ENCODE results near the gene SLC66A3.

The SLC66A3 gene

GRCh38 chr2:11155381-11156035, at the start of gene SLC66A3:
TSS of gene SLC66A3 (plus strand) at chr2:11155467. CDS start at chr2:11155547, 80 bp downstream.
- peak within 1 kb of the TSS; percentile 71 for H3K4me3 ChIP-seq (ENCODE audit: low read length)
- H3K9me3 ChIP-seq (ENCODE audit: control insufficient read depth, low read length): no peaks in the 10 kb centered on the region

DNA sequence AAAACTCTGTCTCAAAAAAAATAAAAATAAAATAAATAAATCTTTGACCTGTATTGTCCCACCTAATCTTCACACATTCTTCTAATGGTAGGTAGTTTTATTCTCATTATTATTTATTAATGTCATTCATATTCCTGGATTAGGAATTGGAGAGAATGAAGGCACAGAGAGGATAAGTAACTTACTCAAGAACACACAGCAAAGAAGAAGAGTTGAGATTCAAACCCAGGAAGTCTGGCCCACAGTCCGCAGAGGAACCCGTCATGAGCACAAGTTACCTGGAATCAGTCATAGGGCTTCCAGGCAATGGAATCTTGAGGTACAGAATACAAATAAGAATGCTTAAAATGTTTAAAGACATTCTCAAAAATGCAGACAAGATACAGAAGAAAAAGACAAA, 46.3 kb upstream of the SLC66A3 start:
- Histone ChIP-seq H3K9ac (ENCODE audit: low read length) (no peak overlapping the region), H3K27me3 (ENCODE audit: control insufficient read depth, insufficient read depth, low read length) (no peaks in the 10 kb centered on the region), H3K4me1 (ENCODE audit: control insufficient read depth, insufficient read depth, low read length) (no peaks in the 10 kb centered on the region), H3K36me3 (ENCODE audit: control insufficient read depth, insufficient read depth, low read length) (no peaks in the 10 kb centered on the region), H3K9me3 (ENCODE audit: control insufficient read depth, low read length) (no peaks in the 10 kb centered on the region), H3K4me3 (ENCODE audit: low read length) (no peak overlapping the region)

More at GRCh38 chr2:11155381-11156035, at the start of gene SLC66A3:
- Histone ChIP-seq H3K27me3 (ENCODE audit: control insufficient read depth, insufficient read depth, low read length) (no peaks in the 10 kb centered on the region), H3K36me3 (ENCODE audit: control insufficient read depth, insufficient read depth, low read length) (no peaks in the 10 kb centered on the region), H3K9ac (ENCODE audit: low read length) (peak within 1 kb of the TSS; percentile 89), H3K4me1 (ENCODE audit: control insufficient read depth, insufficient read depth, low read length) (peaks cover 15% of the 10 kb centered on the region)

DNA sequence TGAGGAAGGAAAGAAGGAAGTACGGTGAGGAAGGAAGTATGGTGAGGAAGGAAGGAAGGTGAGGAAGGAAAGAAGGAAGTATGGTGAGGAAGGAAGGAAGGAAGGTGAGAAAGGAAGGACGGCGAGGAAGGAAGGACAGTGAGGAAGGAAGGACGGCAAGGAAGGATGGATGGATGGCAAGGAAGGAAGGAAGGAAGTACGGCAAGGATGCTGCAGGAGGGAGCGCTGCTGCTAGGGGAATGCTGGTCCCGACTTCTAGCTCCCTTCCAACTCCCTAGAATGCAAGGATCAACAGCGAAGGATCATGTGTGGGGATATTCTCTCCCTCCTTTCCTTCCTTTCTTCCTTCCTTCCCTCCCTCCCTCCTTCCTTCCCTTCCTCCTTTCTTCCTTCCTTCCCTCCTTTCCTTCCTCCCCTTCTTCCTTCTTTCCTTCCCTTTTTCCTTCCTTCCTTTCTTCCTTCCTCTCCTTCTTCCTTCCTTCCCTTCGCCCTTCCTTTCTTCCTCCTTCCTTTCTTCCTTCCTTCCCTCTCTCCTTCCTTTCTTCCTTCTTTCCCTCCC, 42.3 kb upstream of the SLC66A3 start:
- Histone ChIP-seq H3K27me3 (ENCODE audit: control insufficient read depth, insufficient read depth, low read length) (no peaks in the 10 kb centered on the region), H3K9ac (ENCODE audit: low read length) (no peak overlapping the region), H3K4me1 (ENCODE audit: control insufficient read depth, insufficient read depth, low read length) (peaks cover 13% of the 10 kb centered on the region), H3K4me3 (ENCODE audit: low read length) (no peak overlapping the region), H3K9me3 (ENCODE audit: control insufficient read depth, low read length) (no peaks in the 10 kb centered on the region), H3K36me3 (ENCODE audit: control insufficient read depth, insufficient read depth, low read length) (no peaks in the 10 kb centered on the region)

- Histone ChIP-seq H3K27me3 (ENCODE audit: control insufficient read depth, insufficient read depth, low read length) (no peaks in the 10 kb centered on the region), H3K9ac (ENCODE audit: low read length) (no peak overlapping the region), H3K4me3 (ENCODE audit: low read length) (no peak overlapping the region), H3K9me3 (ENCODE audit: control insufficient read depth, low read length) (no peaks in the 10 kb centered on the region), H3K4me1 (ENCODE audit: control insufficient read depth, insufficient read depth, low read length) (peaks cover 17% of the 10 kb centered on the region), H3K36me3 (ENCODE audit: control insufficient read depth, insufficient read depth, low read length) (no peaks in the 10 kb centered on the region)
Observed at GRCh38 chr2:11117776-11118175, 37.5 kb upstream of the SLC66A3 start.

DNA sequence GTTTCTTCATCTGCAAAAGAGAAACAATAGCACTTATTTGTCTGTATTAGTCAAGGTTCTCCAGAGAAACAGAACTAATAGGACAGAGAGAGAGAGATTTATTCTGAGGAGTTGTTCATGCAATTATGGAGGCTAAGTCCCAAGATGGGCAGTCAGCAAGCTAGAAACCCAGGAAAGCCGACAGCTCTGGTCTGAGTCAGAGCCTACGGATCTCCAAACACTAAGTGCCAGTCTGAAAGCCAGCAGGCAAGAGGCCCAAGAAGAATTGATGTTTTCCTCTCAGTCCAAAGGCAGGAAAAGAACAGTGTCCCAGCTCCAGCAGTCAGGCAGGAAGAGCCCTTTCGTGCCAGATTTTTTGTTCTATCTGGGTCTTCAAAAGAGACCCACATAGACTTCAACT, 36.5 kb upstream of the SLC66A3 start:
- H3K9ac ChIP-seq (ENCODE audit: low read length): no peak overlapping the region
- no peaks in the 10 kb centered on the region for H3K9me3 ChIP-seq (ENCODE audit: control insufficient read depth, low read length)
- no peak overlapping the region for H3K4me3 ChIP-seq (ENCODE audit: low read length)
- H3K27me3 ChIP-seq (ENCODE audit: control insufficient read depth, insufficient read depth, low read length): no peaks in the 10 kb centered on the region
- peaks cover 17% of the 10 kb centered on the region for H3K4me1 ChIP-seq (ENCODE audit: control insufficient read depth, insufficient read depth, low read length)
- no peaks in the 10 kb centered on the region for H3K36me3 ChIP-seq (ENCODE audit: control insufficient read depth, insufficient read depth, low read length)

GRCh38 chr2:11121099-11121822, 34.0 kb upstream of the SLC66A3 start:
- Histone ChIP-seq H3K9me3 (ENCODE audit: control insufficient read depth, low read length) (no peaks in the 10 kb centered on the region), H3K36me3 (ENCODE audit: control insufficient read depth, insufficient read depth, low read length) (no peaks in the 10 kb centered on the region), H3K4me1 (ENCODE audit: control insufficient read depth, insufficient read depth, low read length) (peaks cover 21% of the 10 kb centered on the region), H3K27me3 (ENCODE audit: control insufficient read depth, insufficient read depth, low read length) (no peaks in the 10 kb centered on the region), H3K4me3 (ENCODE audit: low read length) (peak overlapping the region; percentile 10), H3K9ac (ENCODE audit: low read length) (no peak overlapping the region)

DNA sequence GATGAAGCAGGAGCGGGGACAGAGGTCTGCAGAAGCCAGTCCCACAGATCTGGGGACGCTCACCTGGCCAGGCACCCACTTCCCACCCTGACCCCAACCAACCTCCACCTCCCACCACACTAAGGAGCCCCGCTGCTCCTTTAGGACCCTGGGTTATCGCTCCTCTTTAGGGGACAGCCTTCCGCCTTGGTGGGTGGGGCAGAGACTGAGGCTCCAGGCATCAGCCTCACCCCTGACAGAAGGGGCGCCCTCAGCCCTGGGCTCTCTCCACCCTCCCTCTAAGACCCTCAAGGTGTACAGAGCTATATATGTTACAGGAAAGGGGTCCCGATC, 33.5 kb upstream of the SLC66A3 start:
- Histone ChIP-seq H3K4me3 (ENCODE audit: low read length) (peak overlapping the region; percentile 10), H3K9me3 (ENCODE audit: control insufficient read depth, low read length) (no peaks in the 10 kb centered on the region), H3K36me3 (ENCODE audit: control insufficient read depth, insufficient read depth, low read length) (no peaks in the 10 kb centered on the region), H3K9ac (ENCODE audit: low read length) (no peak overlapping the region), H3K4me1 (ENCODE audit: control insufficient read depth, insufficient read depth, low read length) (peaks cover 15% of the 10 kb centered on the region), H3K27me3 (ENCODE audit: control insufficient read depth, insufficient read depth, low read length) (no peaks in the 10 kb centered on the region)

DNA sequence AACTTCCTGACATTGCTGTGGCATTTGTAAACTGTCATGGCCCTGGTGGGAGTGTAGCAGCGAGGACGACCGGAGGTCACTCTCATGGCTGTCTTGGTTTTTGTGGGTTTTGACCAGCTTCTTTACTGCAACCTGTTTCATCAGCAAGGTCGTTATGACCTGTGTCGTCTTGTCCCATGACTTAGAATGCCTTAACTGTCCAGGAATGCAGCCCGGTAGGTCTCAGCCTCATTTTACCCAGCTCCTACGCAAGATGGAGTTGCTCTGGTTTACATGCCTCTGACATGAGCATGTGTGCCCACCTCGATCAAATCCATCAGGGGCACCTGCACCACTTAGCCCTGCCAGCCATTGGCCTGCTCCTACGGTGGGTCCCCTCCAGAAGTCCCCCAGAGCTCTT, 32.9 kb upstream of the SLC66A3 start:
- no peaks in the 10 kb centered on the region for H3K36me3 ChIP-seq (ENCODE audit: control insufficient read depth, insufficient read depth, low read length)
- H3K4me3 ChIP-seq (ENCODE audit: low read length): no peak overlapping the region
- H3K9me3 ChIP-seq (ENCODE audit: control insufficient read depth, low read length): no peaks in the 10 kb centered on the region
- H3K9ac ChIP-seq (ENCODE audit: low read length): no peak overlapping the region
- peaks cover 9% of the 10 kb centered on the region for H3K4me1 ChIP-seq (ENCODE audit: control insufficient read depth, insufficient read depth, low read length)
- no peaks in the 10 kb centered on the region for H3K27me3 ChIP-seq (ENCODE audit: control insufficient read depth, insufficient read depth, low read length)

- Histone ChIP-seq H3K36me3 (ENCODE audit: control insufficient read depth, insufficient read depth, low read length) (no peaks in the 10 kb centered on the region), H3K4me1 (ENCODE audit: control insufficient read depth, insufficient read depth, low read length) (peaks cover 11% of the 10 kb centered on the region), H3K9ac (ENCODE audit: low read length) (no peak overlapping the region), H3K9me3 (ENCODE audit: control insufficient read depth, low read length) (no peaks in the 10 kb centered on the region), H3K27me3 (ENCODE audit: control insufficient read depth, insufficient read depth, low read length) (no peaks in the 10 kb centered on the region), H3K4me3 (ENCODE audit: low read length) (no peak overlapping the region)
Observed at GRCh38 chr2:11123001-11123809, 32.1 kb upstream of the SLC66A3 start.

GRCh38 chr2:11123856-11124759, 31.2 kb upstream of the SLC66A3 start:
- Histone ChIP-seq H3K27me3 (ENCODE audit: control insufficient read depth, insufficient read depth, low read length) (no peaks in the 10 kb centered on the region), H3K9me3 (ENCODE audit: control insufficient read depth, low read length) (no peaks in the 10 kb centered on the region), H3K4me3 (ENCODE audit: low read length) (no peak overlapping the region), H3K36me3 (ENCODE audit: control insufficient read depth, insufficient read depth, low read length) (no peaks in the 10 kb centered on the region), H3K9ac (ENCODE audit: low read length) (no peak overlapping the region), H3K4me1 (ENCODE audit: control insufficient read depth, insufficient read depth, low read length) (peaks cover 15% of the 10 kb centered on the region)

DNA sequence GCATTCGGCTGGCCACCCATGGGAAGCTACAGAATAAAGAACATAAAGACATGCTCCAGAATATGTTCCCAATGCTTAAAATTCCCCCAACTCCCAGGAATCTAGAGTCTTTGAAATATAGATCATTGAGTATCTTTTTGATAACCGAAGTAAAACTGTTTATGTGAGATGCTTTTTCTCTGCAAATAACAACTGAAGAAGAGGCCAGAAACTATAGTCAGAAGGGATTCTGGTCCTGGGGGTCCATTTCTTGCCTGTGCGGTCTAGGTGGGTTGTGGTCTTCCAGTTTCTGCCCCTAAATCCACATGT, 30.6 kb upstream of the SLC66A3 start:
- Histone ChIP-seq H3K9ac (ENCODE audit: low read length) (no peak overlapping the region), H3K36me3 (ENCODE audit: control insufficient read depth, insufficient read depth, low read length) (no peaks in the 10 kb centered on the region), H3K9me3 (ENCODE audit: control insufficient read depth, low read length) (no peaks in the 10 kb centered on the region), H3K4me1 (ENCODE audit: control insufficient read depth, insufficient read depth, low read length) (peaks cover 18% of the 10 kb centered on the region), H3K4me3 (ENCODE audit: low read length) (no peak overlapping the region), H3K27me3 (ENCODE audit: control insufficient read depth, insufficient read depth, low read length) (no peaks in the 10 kb centered on the region)

Data from mucosa of stomach (tissue), 1 donor.